Measurements from ENCODE around the gene NOL11.

GRCh38 chr17:67696347-67696746, 21.4 kb upstream of the NOL11 start:
- TF ChIP-seq CTCF (conservative IDR thresholded peaks at IDR 0.05) (no peak), EZH2 (IDR thresholded peaks at IDR 0.05; ENCODE audit: low read depth) (no peak)

All from PC-9 (cell line).